Mesothelial cell of epicardium (in vitro differentiated cells): ENCODE measurements around the gene CFAP92. TPM values are rescaled to one million over a fixed set of nuclear protein-coding genes. Genes with fewer than 3 reads are reported as not detected.

Source experiments
- DNase-seq, 2 experiments: peaks; one replicate each; pipeline ENCODE4 v3.0.0; 2021; ENCODE audit warnings: low spot score in 2 of 2; ENCODE audit not compliant: unreplicated experiment in 2 of 2
- H3K27ac Mint-ChIP-seq: 2 replicates; pipeline ENCODE4 v1.8.0; 2021; ENCODE audit warnings: mixed read lengths
- H3K27me3 Mint-ChIP-seq: 2 replicates; pipeline ENCODE4 v1.8.0; 2021; ENCODE audit warnings: low read depth, mixed read lengths
- H3K36me3 Mint-ChIP-seq: 2 replicates; pipeline ENCODE4 v1.8.0; 2021; ENCODE audit warnings: mixed read lengths
- H3K4me1 Mint-ChIP-seq: 2 replicates; pipeline ENCODE4 v1.8.0; 2021; ENCODE audit warnings: mixed read lengths
- H3K4me3 Mint-ChIP-seq: 2 replicates; pipeline ENCODE4 v1.8.0; 2021; ENCODE audit warnings: mild to moderate bottlenecking, moderate library complexity, mixed read lengths
- H3K9me3 Mint-ChIP-seq: 2 replicates; pipeline ENCODE4 v1.8.0; 2021; ENCODE audit warnings: mixed read lengths
- CTCF ChIP-seq: fragments of 200-600 bp; sonication (generic); IDR thresholded peaks from one replicate; pipeline ENCODE4 v1.5.0; 2021; ENCODE audit warnings: antibody characterized with exemption; ENCODE audit not compliant: unreplicated experiment
- total RNA-seq: library from RNA; stranded (reverse); gene quantifications from 3 replicates; pipeline ENCODE4 v1.2.1, GENCODE V29; 2021

CFAP92 gene
- total RNA-seq, 1 donor from 2014 or later, result 0.76 TPM

- H3K27ac Mint-ChIP-seq, result no peak overlapping the region
- no peak overlapping the region for H3K4me3 Mint-ChIP-seq
- H3K27me3 Mint-ChIP-seq, result peaks cover 22% of the 10 kb centered on the region
- DNase-seq, result no peak
- peaks cover 5% of the 10 kb centered on the region for H3K4me1 Mint-ChIP-seq
- no peaks in the 10 kb centered on the region for H3K9me3 Mint-ChIP-seq
- no peaks in the 10 kb centered on the region for H3K36me3 Mint-ChIP-seq
- TF ChIP-seq CTCF, result no peak
Measured at GRCh38 chr3:129019266-129019665, 25.4 kb upstream of the CFAP92 start.

- Mint-ChIP-seq H3K9me3 (no peaks in the 10 kb centered on the region), H3K4me3 (no peak overlapping the region), H3K27me3 (peaks cover 20% of the 10 kb centered on the region), H3K36me3 (no peaks in the 10 kb centered on the region), H3K4me1 (peaks cover 5% of the 10 kb centered on the region), H3K27ac (no peak overlapping the region)
- no peak for TF ChIP-seq CTCF
- no peak for DNase-seq
Measured at GRCh38 chr3:129018751-129019150, 24.9 kb upstream of the CFAP92 start.

- Mint-ChIP-seq H3K4me1 (peaks cover 5% of the 10 kb centered on the region), H3K27me3 (peaks cover 20% of the 10 kb centered on the region), H3K4me3 (no peak overlapping the region), H3K27ac (no peak overlapping the region), H3K9me3 (no peaks in the 10 kb centered on the region), H3K36me3 (no peaks in the 10 kb centered on the region)
- no peak for TF ChIP-seq CTCF
- no peak for DNase-seq
Measured at GRCh38 chr3:129018271-129018670, 24.4 kb upstream of the CFAP92 start.

- no peak overlapping the region for H3K27ac Mint-ChIP-seq
- peaks cover 5% of the 10 kb centered on the region for H3K4me1 Mint-ChIP-seq
- H3K9me3 Mint-ChIP-seq, result no peaks in the 10 kb centered on the region
- H3K4me3 Mint-ChIP-seq, result no peak overlapping the region
- DNase-seq, result no peak
- no peaks in the 10 kb centered on the region for H3K36me3 Mint-ChIP-seq
- peaks cover 20% of the 10 kb centered on the region for H3K27me3 Mint-ChIP-seq
- TF ChIP-seq CTCF, result no peak
Measured at GRCh38 chr3:129017484-129017899, 23.6 kb upstream of the CFAP92 start.

GRCh38 chr3:129016720-129017483 lies 23.0 kb upstream of the CFAP92 start:
- H3K36me3 Mint-ChIP-seq, result no peaks in the 10 kb centered on the region
- TF ChIP-seq CTCF, result no peak
- H3K27me3 Mint-ChIP-seq, result peaks cover 15% of the 10 kb centered on the region
- H3K4me3 Mint-ChIP-seq, result no peak overlapping the region
- DNase-seq, result no peak
- peaks cover 5% of the 10 kb centered on the region for H3K4me1 Mint-ChIP-seq
- H3K9me3 Mint-ChIP-seq, result no peaks in the 10 kb centered on the region
- no peak overlapping the region for H3K27ac Mint-ChIP-seq
